HG02884 (cell line): ENCODE results near the gene DPPA5.
"Not testable (repeated sequence)": the region's sequence is repeated elsewhere in the genome, so short reads cannot be mapped to it uniquely, and the experiment has no call there.

Experiments used
- ATAC-seq: cut with Tn5 transposase; IDR thresholded peaks from one replicate; pipeline ENCODE4 v1.9.1; 2021; ENCODE audit warnings: mild to moderate bottlenecking, moderate library complexity; ENCODE audit not compliant: unreplicated experiment

Gene DPPA5, protein sequence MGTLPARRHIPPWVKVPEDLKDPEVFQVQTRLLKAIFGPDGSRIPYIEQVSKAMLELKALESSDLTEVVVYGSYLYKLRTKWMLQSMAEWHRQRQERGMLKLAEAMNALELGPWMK

DNA sequence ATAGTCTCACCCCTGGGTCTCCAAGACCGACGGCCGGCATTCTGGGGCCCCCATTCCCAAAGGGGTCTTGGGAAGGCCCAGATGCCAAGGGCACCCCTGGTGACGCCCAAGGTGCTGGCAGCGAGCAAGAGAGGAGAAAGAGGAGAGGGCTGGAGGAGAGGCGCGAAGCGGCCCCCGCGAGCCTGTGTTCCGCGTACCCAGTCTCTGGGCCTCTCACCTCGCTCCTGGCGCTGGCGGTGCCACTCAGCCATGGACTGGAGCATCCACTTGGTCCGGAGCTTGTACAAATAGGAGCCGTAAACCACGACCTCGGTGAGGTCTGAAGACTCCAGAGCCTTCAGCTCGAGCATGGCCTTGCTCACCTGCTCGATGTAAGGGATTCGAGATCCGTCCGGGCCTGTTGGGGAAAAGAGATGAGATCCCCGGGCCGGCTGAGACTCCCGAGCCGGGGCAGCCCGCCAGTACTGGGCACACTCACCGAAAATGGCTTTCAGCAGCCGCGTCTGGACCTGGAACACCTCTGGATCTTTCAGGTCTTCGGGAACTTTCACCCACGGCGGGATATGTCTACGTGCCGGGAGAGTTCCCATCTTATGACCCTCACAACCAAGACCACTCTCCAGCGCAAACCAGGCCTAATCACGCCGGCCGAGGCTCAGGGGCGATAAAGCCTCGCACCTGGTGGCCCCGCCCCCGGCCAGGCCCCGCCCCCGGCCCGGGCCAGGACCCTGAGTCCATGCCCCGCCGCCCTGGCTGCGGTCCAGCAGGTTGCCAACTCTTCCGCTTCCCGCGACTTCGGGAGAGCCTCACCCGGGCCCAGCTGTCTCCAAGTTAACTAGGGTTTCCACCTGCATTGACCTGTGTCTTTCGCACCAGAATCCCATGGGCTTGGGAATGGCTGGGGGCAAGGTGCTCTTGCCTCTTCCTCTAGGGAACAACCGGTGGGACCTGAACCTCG, at the start of gene DPPA5:
DPPA5 (minus strand) TSS at position 641 of the 958 bp plus-strand sequence; CDS start at position 590, 51 bp downstream.
- no peak for ATAC-seq

DNA sequence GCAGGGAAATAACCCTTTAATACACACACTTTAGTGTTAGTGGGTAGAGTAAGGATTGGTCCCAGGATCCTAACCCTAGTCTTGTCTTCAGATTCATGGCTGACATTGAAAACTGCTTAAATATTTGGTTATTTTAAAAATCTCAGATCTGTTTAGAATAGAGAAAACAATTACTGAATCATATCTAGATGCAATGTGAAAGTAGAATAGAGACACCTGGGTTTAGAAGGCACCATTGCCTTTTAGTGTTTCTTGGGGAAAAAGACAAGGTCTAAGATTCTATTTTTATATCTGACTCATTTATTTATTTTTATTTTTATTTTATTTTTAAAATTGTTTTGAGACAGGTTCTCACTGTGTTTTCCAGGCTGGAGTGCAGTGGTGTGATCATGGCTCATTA, 46.6 kb upstream of the DPPA5 start:
- ATAC-seq = no peak

DNA sequence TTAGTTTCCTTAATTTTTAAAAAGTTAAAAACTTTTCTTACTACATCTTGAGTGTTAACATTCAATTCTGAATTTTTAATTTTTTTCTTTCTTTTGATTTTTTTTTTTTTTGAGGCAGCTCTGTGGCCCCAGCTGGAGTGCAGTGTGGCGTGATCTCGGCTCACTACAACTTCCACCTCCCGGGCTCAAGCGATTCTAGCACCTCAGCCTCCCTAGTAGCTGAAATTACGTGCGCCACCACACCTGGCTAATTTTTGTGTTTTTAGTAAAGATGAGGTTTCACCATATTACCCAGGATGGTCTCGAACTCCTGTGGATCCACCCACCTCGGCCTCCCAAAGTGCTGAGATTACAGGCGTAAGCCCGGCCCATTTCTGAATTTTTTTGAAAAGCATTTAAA, 41.8 kb upstream of the DPPA5 start:
- ATAC-seq = no peak

DNA sequence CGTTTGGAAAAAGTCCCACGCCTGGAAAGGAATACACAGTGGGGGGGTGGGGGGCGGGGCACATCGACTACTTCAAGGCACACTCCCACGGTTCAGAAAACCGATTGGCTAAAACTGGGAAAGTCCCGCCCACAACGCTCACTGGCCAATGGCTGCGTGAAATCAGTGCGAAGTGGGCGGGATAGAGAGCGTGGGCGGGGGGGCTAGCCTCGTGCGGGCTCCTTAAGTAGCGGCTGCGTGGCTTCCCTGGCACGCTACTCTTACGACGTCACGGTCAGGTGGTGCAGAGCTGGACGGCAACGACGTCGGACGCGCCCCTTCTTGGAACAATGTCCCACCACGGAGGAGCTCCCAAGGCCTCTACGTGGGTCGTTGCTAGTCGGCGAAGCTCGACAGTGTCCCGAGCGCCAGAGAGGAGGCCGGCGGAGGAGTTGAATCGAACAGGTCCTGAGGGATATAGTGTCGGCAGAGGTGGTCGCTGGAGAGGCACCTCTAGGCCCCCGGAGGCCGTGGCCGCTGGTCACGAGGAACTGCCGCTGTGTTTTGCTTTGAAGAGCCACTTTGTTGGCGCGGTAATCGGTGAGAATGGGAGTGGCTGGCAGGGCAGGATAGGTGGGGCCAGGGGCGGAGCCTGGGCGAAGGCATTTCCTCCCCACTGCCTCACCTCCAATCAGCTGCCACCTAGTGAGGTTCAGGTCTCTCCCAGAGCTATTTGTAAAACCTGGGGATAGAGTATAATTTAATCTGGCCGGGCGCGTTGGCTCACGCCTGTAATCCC, 40.7 kb upstream of the DPPA5 start, which contains the start of gene DDX43:
DDX43 (plus strand) TSS at position 252 of the 778 bp plus-strand sequence; CDS start at position 330, 78 bp downstream.
- ATAC-seq = no peak

DNA sequence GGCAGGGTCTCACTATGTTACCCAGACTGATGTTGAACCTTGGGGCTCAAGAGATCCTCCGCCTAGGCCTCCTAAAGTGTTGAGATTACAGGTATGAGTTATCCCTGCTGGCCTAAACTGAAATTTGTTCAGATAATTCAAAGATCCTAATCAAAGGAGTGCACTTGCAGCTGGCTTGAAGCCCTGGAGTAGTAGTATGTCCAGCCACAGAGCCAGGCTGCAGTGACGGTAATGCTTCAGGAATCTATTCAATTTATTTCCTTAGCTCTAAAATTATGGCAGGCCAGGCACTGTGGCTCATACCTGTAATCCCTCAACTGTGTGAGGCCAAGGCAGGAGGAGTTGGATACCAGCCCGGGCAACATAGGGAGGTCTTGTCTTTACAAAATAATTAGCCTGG, 39.2 kb upstream of the DPPA5 start:
- ATAC-seq = no peak

DNA sequence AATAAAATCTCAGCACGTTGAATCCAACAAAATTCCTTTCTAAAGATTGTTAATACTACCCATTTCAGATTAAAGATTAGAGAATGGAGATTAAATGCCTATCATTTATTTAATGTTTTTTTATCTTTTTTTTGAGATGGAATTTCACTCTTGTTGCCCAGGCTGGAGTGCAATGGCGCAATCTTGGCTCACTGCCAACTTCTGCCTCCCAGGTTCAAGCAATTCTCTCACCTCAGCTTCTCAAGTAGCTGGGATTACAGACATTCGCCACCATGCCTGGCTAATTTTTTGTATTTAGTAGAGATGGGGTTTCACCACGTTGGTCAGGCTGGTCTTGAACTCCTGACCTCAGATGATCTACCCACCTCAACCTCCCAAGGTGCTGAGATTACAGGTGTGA, 38.1 kb upstream of the DPPA5 start:
- ATAC-seq = not testable (repeated sequence)

DNA sequence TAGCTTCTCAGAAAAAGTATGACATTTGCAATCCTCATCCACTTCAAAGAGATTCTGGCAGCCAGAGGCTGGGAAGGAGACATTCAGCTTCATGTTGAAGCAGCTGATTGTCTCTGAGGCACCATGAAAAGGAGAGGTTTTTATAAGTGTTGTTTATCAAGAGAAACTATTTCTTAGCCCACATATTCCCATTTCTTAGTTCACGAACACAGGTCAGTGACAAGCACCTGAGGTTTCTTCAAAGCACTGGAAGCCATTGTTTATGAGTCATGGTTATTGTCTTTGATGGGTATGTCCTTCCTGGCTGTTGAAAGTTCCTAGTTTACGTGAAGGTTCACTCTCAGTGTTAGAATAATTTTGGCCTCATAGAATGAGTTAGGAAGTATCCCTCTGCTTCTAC, 37.6 kb upstream of the DPPA5 start:
- no peak for ATAC-seq

DNA sequence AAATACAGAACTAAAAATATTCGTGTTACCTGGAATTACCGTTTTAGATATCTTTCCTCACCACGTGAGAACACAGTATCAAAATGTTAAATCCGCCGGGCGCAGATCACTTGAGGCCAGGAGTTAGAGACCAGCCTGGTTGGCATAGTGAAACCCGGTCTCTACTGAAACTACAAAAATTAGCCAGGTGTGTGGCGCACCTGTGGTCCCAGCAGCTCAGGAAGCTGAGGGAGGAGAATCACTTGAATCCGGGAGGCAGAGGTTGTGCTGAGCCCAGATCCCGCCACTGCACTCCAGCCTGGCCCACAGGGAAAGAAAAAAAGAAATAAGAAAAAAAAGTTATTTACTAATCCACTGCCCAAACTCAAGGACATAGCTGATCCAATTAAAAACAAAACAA, 35.8 kb upstream of the DPPA5 start:
- ATAC-seq = no peak

DNA sequence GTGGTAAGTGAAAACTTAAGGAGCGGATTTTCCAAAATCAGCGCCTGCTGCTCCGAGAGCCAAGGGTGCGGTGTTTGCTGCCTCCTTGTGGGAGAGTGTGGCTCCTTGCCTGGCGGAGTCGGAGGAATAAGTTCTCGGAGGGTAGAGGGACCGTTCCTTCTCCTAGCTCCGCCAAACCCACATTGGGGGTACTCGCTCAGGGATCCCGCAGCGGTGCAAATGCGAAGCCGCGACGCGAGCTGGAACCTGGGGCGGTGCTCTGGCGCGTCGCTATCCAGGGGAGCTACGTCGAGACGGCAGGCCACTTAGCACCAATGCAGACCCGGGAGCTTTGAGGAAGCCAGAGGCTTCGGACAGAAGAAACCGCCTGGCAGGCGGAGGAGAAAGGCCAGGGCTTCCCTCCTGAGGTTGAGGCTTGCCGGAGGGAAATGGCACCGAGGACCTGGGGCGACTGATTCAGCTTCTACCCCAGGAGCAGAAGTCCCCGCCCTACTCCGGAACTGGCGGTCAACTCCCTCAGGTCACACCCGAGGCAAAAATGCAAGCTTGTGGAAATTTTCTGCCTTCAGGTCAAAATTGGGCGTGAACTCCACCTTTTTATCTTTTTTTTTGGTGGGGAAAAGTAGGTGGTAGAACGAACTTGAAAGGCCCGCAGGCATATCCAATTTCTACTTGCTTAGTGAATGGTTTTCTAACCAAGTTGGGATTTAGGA, 34.9 kb upstream of the DPPA5 start:
- peak; percentile 84 for ATAC-seq

DNA sequence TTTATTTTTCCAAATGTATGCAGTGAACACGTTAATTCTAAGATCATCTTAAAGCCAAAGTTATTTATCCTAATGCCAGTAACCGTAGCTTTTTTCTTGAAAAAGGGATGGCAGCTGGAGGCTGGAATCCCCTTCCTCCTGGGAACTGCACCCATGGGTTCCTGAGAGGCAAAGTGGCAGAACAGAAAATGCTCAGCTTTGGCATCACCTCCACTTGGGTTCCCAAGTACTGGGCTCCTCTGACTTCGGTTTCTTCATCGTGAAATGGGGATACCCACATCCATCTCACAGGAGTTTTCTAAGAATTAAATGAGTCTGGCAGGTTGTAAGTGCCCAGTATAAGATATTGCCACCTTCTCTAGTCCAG, 34.3 kb upstream of the DPPA5 start:
- ATAC-seq = peak; percentile 16

DNA sequence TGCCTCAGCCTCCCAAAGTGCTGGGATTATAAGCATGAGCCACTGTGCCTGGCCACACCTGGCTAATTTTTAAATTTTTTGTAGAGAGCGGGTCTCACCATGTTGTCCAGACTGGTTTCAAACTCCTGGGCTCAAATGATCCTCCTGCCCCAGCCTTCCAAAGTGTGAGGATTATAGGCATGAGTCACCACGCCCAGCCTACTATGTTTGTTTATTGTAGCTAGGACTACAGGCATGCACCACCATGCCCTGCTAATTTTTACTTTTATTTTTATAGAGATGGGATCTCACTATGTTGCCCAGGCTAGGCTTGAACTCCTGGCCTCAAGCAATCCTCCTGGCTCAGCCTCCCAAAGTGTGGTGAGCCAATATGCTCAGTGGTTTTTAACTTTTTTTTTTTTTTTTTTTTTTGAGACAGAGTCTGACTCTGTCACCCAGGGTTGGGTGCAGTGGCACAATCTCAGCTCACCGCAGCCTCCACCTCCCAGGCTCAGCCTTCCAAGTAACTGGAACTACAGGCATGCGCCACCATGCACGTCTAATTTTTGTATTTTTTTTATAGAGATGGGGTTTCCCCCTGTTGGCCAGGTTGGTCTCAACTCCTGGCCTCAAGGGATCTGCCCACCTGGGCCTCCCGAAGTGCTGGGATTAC, 28.5 kb upstream of the DPPA5 start:
- no peak for ATAC-seq

DNA sequence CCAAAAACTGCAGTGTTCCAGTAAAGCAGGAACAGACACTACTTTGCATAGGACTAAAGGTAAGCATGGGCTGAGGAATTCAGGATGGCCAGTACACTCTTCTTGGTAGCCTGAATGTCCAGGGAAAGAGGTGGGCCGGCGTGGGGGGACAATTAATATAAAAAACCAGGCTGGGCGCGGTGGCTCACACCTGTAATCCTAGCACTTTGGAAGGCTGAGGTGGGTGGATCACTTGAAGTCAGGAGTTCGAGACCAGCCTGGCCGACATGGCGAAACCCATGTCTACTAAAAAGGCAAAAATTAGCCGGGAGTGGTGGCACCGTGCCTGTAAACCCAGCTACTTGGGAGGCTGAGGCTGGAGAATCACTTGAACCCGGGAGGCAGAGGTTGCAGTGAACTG, 27.5 kb upstream of the DPPA5 start:
- not testable (repeated sequence) for ATAC-seq

DNA sequence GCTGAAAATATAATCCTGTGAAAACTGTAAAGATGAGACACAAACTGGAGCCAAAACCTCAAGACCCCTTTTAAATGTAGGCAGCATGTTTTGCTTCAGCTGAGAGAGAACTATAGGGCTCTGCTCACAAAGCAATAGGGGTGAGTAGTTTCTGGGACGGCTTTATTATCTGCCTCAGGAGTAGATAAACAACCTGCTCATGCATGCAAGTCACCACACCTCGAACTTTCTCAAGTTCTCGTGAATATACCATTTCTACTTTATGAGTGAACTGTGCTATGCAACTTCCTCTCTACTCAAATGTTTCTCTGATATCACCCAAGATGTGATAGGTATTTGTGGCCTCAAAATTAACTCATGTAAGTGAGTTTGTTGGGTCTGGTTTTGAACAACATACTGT, 23.1 kb upstream of the DPPA5 start:
- no peak for ATAC-seq

DNA sequence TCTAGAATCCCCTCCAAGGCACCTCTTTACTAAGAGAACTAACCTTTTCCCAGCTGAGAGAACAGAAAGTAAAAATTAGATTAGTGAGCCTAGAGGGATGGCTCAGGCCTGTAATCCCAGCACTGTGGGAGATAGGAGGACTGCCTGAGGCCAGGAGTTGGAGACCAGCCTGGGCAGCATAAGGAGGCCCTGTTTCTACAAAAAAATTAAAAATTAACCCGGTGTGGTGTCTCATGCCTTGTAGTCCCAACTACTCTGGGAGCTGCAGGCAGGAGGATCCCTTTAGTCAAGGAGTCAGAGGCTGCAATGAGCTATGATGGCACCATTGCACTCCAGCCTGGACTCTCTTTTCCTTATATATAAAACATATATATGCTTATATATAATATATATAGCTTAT, 21.1 kb upstream of the DPPA5 start:
- ATAC-seq = no peak

DNA sequence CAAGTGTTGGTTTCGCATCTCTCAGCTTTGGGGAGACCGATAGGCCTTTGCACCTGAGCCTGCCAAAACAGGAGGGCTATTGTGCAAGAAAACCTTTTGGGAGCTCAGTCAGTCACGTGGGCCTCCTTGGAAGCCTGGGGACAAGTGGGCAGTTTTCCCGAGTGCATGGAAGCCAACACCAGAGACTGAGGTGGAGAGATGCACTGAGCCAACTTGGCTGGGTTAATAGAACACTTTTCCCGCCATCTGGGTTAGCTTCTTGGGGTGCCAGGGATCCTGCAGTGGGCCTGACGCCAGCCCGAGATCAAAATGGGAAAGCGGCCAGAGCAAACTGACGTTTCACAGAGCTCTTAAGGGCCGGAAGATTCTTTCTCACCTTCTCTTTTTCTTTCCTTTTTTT, 18.4 kb upstream of the DPPA5 start:
- no peak for ATAC-seq

DNA sequence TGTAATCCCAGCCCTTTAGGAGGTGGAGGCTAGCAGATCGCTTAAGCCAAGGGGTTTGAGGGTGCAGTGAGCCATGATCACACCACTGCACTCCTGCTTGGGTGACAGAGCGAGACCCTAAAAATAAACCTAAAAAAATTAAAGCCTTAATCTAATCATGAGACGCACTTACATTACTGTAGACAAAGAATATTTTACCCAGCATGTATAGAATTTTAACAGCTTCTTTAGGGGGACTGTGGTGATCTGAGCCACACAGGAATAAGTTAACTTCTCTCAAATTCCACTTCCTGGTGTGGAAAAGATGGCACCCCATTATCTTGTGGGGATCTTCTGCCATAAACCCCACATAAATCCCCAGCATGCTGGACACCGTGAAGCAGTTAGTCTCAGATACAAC, 17.9 kb upstream of the DPPA5 start:
- ATAC-seq = no peak

DNA sequence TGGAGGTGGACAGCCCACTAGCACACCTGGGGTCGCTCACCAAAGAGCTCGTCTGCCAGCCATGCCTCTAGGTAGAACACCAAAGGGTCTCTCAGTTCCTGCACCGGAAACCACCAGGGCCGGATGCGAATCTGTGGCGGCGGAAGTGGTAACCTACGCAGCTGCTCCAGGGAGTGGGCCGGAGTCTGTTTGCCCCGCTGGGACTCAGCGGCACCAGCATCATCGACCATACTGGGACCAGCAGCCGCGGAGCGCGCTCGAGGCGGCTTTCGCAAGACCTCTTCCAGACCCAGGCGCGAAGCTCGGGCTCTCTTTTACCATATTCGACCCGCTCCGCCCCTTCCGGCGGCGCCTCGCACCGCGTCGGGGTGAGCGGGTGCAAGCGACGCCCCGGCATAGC, 15.5 kb upstream of the DPPA5 start, which contains the start of gene OOEP:
OOEP (minus strand) TSS at position 335 of the 400 bp plus-strand sequence; CDS start at position 230, 105 bp downstream.
- ATAC-seq = no peak

DNA sequence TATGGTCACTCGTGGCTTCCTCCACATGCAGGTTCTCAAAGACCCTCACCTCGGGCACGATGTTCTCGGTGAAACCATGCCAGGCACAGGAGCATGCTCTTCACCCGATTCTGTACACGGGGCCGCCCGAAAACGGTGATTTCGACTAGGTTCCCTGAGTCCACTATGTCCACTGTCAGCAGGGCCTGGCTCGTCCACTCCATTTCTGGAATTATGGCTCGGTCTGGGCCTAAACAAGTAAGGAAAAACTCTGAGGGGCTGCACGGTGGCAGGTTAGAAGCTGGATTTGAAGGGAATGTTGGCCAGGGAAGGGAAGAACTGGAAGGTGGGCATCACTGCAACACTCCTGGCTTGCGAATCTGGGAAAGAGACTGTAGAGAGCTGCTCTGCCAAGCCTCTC, 15.1 kb upstream of the DPPA5 start:
- ATAC-seq = no peak

DNA sequence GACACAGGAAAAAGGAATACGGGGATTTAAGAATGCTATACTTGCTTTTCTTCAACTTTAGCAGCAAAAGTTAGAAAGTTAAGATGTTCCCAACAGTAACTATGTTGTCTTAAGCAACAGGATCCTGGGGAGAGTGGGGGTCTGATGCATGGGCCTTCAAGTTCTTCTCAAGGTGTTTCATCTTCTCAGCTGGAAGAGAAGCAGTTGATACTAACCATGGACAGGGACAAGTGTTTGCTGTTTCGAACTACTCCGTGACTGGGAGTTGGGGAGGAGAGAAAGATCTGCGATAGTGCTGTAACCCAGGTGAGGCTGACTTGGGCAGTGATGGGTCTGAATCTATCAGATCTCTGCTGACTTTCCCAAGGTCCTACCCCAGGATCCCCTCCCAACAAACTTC, 14.6 kb upstream of the DPPA5 start:
- no peak for ATAC-seq

DNA sequence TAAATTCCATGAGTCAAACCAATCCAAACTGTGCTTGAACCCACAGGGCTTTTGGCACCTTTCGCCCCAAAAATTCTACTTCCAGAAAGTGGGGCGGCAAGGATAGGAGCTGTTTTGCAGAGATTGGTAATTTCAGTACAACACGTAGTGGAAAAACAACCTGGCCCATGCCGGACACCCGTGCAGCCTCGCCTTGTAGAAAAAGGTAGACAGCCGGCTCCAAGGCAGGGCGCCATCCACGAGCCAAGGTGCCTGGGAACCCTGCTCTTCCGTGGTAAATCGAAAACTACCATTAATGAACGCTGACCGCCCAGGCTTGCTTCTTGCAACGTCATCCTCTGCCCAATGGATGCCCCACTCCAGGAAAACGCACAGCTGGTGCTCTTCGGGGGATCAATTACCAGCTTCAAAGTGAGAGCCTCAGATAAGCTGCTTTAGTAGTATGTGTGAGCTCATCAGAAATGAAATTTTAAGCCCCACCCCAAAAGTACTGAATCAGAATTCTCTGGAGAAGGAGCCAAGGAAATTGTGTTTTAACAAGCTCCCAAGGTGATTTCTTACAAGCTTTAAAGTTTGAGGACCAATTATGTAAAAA, 13.8 kb upstream of the DPPA5 start:
- no peak for ATAC-seq
